HG03097 (cell line): ENCODE measurements around the gene NFKBIE.

ENCODE experiments used
- ATAC-seq: cut with Tn5 transposase; IDR thresholded peaks from one replicate; pipeline ENCODE4 v1.9.1; 2021; ENCODE audit not compliant: unreplicated experiment, low FRiP score

The NFKBIE gene

GRCh38 chr6:44217332-44218143, 47.8 kb downstream of the NFKBIE start:
- no peak for ATAC-seq

DNA sequence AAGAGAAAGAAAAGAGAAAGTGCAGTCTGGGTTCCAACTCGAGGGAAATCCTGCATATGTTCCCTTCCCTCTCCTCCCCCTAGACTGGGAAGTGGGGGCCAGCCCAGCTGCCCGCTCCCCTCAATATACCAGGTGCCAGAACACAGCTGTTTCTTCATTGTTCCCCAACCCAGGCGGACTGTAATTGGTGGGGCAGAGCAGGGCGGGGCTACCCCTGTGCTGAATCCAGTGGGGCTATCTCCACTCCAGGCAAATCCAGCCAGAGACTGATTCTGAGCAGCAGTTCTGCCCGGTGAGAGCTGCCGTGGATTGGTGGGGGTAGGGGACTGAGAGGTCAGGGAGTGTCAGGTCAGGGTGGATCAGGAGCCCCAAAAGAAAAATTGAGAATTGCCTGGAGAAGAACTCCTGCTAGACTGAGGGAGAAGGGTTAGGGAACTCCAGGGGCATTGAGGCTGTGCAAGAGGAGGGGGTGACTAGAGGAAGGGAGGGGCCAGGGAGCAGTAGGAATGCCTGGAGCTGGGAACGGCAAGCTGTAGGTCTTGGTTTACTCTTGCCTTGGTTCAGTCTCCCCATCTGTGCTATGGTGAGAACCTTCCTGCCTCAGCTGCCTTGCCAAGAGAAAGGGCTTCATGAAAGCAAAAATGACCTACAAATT, 48.5 kb downstream of the NFKBIE start, which contains the start of gene MYMX:
TSS of gene MYMX (plus strand) at position 250 of the 655 bp plus-strand sequence. CDS start 546 bp downstream, outside the sequence.
- no peak for ATAC-seq

- no peak for ATAC-seq
Measured at GRCh38 chr6:44214307-44214706, 51.0 kb downstream of the NFKBIE start.

DNA sequence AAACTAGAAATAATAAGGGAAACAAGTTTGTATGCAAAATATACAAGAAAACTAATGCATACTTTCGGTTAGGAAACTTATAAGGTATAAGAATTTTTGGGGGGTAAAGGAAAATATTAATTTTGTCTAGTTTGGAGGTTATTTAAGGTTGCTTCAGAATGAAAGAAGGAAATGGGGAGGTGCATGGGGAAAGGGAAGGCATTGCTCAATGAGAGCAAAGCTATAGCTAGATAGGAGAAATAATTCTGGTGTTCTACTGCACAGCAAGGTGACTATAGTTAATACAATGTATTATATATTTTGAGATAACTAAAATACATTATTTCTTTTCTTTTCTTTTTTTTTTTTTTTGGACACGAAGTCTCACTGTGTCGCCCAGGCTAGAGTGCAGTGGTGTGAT, 54.1 kb downstream of the NFKBIE start:
- no peak for ATAC-seq
